Testis (tissue), 2 donors: ENCODE results near the gene ATG10.

Source experiments
- CTCF ChIP-seq, 3 experiments: fragments of 450-650 bp in 2 of 3; fragments of 200-600 bp in 1 of 3; sonication (generic) in 1 of 3; IDR thresholded peaks; one replicate each; pipeline ENCODE4 v1.5.1; 2016 to 2019; ENCODE audit warnings: antibody characterized with exemption in 3 of 3, mild to moderate bottlenecking in 2 of 3, moderate library complexity in 1 of 3
- POLR2A ChIP-seq: fragments of 450-650 bp; IDR thresholded peaks from one replicate; pipeline ENCODE4 v1.6.1; 2017; ENCODE audit warnings: antibody characterized with exemption, mild to moderate bottlenecking, moderate library complexity

GRCh38 chr5:82111191-82111590, 139.4 kb downstream of the ATG10 start:
- TF ChIP-seq CTCF (IDR thresholded peaks at IDR 0.05) (no peak), POLR2A (no peak)
